HG03571 (cell line): ENCODE measurements around the gene PIK3CB.
A peak's percentile ranks its signal among the peaks of the same experiment; 100 is the strongest.

Experiments used
- ATAC-seq: cut with Tn5 transposase; IDR thresholded peaks from one replicate; pipeline ENCODE4 v1.9.1; 2021; ENCODE audit not compliant: unreplicated experiment

PIK3CB gene

DNA sequence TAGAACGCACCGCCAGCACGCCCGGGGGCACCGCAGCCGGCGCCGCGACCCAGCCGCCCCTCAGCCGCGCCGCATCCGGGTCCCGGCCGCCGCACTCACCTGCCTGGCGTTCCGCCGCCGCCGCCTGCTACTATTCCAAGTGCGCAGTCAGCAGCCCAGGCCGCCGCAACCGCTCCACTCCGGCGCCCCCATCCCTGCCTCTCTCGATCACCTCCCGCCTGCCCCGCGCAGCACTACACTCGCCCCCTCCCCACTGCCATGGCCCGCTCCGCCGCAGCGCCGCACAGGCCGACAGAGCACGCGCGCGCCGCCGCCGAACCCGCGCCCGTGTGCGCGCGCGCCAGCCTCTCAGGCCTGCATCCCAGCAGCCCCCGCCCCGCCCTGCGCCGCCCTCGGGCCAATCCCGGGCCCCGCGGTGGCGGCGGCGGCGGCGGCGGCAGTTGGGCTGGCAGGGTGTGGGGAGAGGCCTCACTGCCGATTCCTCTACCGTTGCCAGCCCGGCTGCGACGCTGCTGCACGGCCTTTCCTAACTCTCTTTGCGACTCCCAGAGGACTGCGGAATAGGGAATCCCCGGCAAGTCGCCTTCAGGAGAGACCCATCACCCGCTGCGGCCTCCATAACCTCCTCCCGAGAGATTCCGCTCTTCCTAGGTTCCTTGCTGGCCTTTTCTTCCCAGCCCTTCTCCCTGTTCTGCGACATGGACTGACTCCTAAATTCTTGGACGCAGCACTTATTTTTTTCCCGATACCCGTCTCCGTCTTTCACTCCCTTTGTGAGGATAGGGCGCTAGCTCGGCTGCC is at the start of gene PIK3CB:
Gene PIK3CB (minus strand): TSS at position 333 of the 801 bp plus-strand sequence. CDS start 75,585 bp downstream, outside the sequence.
- peak; percentile 95 for ATAC-seq

DNA sequence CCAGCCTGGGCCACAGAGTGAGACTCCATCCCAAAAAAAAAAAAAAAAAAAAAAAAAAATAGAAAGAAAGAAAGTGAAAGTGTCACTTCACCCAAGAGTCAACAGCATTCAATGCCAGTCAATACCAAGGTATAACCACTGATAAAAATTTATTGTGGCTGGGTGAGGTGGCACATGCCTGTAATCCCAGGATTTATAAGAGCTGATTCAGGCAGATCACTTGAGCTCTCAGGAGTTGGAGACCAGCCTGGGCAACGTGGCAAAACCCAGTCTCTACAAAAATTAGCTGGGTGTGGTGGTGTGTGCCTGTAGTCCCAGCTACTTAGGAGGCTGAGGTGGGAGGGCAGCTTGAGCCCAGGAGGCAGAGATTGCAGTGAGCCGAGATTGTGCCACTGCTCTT is 46.5 kb upstream of the PIK3CB start:
- ATAC-seq = no peak

DNA sequence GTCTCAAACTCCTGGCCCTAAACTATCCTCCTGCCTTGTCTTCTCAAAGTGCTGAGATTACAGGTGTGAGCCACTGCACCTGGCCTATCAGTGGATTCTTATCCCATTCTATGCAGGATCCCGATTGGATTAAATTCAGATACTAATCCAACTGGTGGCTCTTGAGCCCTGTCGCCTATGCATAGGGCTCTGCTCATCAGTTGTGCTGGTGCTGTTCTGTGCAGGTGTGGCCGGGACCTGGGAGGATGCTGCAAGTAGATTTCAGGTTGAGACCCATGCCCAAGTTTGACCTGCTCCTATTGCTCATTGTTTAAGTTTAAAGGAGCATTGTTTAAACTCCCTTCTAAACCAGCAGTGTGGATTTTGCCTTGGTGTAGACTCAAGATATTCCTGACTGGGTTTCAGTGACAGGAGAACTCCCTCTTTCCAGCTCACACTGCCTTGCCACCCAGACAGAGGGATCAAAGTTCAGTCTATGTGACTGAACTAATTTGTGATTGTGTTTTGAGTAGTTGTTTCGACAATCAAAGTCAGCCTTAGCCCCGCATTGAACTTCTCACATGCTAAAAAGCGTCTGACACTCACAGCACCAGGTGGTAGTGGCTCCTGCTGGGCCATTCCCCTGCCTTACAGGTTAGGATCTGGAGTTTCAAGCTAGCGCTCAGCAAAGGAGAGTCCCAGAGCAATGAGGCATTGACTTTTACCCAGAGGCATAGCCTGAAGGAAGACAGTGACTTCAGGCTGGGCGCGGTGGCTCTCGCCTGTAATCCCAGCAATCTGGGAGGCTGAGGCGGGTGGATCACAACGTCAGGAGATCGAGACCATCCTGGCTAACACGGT is 45.0 kb upstream of the PIK3CB start:
- no peak for ATAC-seq

DNA sequence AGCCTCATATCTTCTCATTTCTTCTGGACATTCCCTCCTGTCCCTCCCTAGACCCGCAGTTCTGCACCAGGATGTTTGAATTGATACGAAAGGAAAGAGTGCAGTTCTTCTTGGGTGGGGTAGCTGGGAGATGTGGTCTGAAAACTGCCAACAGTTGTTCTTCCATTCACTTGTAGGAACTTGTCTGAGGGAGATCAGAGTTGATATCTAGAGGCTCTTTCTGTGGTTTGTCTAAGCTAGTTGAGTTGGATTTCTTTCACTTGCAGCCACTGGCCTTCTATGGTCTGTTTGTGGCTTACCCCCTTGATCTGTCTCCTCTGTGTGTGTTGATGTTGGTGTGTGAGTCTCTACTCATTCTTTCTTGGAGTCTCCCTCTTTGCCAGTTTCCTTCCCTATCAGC is 42.5 kb upstream of the PIK3CB start:
- ATAC-seq = no peak

DNA sequence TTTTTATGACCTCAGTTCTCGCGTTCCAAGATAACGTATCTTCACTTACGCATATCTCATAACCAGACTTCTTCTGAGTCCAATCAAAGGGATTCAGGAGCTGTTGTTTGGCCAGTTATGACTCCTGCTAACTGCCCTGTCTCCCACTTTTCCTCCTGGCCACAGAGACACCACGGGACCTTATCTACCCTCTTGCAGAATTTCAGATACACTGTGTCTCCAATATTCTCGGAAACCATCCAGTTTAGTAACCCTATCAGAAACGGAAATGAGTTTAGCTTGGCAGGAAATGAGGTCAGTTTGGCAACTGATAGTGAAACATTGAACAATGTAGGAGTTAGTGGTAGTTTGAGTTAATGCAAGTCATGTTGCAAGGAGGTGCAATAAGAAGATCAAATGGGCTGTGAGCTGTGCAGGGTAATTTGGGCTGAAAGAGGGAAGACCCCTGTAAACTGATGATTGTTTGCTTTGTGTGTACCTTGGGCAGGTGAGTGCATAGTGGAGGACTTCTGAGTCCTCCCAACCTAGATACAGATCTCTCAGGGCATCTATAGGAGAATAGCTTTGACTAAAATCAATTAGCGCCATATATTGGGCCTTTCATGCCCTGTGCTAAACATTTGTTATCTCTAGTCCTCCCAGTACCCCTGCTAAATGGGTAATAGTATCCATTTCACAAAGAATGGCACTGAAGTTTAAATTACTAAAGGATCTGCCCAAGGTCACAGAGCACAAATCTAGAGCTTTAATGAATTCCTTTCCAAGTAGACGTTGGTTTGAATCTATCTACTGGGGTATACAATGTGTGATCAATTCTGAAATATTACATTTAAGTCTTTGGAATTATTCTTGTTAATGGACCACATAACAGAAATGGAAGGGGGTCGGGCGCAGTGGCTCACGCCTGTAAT is 41.3 kb upstream of the PIK3CB start:
- ATAC-seq = no peak

DNA sequence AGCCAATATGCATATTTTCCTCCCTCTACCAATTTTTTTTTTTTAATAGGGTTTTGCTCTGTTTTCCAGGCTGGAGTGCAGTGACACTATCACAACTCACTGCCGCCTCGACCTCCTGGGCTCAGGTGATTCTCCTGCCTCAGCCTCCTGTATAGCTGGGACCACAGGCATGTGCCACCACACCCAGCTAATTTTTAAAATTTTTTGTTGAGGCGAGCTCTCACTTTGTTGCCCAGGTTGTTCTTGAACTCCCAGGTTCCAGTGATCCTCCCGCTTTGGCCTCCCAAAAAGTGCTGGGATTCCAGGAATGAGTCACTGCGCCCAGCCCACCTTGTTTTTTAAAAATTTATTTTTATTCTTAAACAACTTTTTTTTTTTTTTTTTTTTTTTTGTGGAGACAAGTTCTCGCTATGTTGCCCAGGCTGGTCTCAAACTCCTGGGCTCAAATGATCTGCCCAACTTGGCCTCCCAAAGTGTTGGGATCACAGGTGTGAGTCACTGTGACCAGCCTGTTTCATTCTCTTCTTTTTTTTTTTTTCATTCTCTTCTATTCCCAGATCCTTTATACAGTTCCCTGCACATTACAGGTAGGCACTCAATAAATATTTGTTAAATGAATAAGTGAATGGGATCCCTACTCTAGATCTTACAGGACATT is 40.5 kb upstream of the PIK3CB start:
- no peak for ATAC-seq

DNA sequence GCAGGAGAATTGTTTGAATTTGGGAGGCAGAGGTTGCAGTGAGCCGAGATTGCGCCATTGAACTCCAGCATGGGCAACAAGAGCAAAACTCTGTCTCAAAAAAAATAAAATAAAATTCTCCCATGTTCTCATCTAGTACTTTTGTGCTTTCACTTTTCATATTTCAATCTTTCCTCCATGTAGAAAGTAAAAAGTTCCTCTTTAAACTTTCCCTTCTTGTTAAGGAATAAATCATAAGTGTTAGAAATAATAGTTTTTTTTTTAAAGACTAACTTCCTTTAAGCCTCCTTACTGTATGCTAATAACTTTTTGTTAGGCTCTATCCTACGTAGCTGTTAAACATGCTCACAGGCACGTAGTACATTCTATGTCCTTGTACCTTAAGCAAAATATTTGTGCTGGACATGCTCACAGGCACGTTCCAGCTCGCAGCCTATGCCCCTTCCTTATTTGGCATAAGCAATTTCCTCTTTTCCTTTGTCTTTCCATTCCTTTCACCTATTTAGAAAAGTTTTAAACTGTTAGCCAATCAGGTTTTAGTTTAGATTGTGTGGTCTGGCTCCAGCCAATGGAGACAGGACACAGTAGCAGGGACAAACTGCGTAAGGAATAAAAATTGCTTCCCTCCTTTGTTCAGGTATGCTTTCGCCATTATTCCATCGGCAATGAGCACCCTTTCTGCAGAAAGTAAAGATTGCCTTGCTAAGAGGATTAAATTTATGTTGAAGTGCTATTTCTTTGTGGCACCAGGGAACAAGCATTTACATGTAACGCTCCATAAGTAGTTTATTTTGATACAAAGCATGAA is 38.9 kb upstream of the PIK3CB start:
- ATAC-seq = no peak

DNA sequence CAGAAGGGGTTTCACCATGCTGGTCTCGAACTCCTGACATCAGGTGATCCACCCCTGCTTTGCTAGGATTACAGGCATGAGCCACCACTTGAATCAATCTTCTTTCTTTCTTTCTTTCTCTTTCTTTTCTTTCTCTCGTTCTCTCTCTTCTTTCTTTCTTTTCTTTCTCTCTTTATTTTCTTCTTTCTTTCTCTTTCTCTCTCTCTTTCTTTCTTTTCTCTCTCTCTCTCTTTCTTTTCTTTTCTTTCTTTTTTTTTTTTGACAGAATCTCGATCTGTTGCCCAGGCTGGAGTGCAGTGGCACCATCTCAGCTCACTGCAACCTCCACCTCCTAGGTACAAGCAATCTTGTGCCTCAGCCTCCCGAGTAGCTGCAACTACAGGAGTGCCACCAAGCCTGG is 37.9 kb upstream of the PIK3CB start:
- no peak for ATAC-seq

DNA sequence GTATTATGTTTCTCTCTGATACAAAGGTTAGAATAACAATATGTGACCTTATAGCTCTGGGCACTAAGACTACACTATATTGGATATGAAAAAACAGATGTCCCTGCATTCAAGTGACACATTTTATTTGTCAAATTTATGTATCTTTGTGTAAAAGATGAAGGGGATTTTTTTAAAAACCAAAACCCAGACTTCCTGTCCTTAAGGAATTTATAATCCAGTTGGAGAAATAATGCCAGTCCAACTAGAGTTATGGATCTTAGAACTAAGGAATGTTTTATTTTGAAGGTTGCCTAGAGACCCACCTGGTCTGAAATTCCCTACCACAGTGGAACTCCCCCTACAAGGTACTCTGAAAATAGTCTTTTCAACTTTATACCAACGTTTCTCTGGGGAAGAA is 33.3 kb upstream of the PIK3CB start:
- no peak for ATAC-seq

DNA sequence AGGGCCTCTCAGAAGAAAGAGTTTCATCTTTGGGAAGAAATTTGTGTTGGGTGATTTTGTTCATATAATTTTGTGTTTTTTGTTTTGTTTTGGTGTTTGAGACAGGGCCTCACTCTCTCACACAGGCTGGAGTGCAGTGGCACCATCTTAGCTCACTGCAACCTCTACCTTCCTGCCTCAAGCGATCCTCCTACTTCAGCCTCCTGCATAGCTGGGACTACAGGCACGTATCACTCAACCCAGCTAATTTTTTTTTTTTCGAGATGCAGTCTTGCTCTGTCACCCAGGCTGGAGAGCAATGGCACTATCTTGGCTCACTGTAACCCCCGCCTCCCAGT is 29.0 kb upstream of the PIK3CB start:
- no peak for ATAC-seq

DNA sequence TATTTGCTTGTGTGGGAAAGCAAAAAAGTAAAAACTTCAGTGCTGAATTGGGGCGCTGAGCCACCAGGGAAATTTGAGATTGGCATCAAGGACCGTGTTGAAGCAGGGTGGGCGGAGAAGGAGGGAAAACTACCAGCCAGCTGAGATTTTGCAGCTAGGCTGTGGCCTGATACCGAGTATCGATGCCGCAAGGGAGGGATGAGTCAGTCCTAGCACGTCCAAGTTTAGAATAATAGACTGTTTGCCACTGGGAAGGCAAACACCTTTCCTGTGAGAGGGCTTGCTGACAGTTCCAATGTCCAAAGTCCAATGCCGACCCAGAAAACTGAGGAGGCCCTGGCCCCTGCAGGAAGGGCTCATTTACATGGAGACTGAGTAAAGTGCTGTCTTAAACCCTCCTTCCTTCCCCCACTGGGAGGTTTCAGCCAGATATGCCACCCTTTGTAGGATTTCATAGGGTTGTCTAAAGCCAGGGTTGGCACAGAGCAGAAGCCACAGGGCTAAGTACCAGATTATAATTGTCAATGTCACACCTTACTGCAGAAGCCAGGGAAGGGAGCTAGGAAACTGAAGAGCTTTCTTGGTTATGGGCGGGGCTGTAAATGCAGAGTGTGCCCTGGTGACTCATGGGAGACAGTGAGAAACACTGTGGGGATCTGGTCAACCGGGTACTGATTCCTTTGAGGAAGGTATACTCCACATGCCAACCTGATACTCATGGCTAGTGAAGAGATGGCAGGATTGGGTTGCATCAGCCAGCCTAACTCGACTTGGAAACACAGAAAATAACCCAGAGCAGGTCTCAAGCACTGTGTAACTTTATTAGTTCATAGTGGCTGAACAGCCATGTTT is 28.4 kb upstream of the PIK3CB start:
- no peak for ATAC-seq

DNA sequence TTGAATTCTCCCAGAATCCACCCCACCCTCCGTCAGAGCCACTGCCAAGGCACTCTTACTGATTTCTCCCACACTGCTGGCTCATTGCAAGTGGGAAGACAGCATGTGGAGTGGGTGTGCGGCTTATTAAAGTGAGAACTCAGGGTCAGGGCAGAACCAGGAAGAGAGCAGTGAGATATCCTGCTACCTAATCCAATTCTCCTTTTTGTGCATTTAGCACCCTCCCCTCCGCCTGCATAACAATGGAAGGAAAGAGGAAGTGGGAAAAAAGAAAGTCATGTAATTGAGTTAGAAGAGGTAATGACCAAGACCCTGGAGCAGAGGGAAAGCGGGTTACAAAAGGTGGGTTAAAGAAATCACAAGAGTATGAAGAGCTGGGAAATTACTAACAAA is 27.8 kb upstream of the PIK3CB start:
- no peak for ATAC-seq

DNA sequence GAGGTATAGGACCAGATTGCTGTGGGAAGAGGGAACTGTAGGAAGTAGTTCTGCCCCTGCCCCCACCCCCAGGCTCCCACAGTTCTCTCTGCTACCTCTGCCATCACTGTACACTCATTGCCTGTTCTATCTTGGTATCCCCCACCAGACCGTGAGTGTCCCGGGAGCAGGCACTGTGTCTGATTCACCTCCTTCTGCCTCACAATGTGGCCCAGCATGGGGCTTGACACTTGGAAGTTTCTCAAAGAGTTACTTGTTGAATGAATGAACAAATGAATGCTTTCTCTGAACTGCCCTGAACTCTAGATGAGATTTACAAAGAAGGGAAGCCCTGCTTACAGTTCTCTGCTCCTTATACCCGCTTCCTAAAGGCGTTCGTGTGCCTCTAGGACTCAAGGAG is 27.1 kb upstream of the PIK3CB start:
- no peak for ATAC-seq

DNA sequence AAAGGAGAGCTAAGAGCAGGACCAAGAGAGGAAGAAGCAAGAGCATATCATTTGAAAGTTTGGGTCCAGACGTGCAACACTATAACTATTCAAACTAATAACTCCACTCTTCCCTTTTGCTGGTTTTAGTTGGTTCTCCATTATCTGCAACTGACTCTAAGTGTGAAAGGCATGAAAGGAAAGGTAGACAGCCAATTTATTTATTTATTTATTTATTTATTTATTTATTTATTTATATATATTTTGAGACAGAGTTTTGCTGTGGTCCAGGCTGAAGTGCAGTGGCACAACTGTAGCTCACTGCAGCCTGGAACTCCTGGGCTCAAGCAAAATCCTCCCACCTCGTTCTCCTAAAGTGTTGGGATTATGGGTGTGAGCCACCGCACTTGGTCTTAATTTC is 22.1 kb upstream of the PIK3CB start:
- no peak for ATAC-seq

DNA sequence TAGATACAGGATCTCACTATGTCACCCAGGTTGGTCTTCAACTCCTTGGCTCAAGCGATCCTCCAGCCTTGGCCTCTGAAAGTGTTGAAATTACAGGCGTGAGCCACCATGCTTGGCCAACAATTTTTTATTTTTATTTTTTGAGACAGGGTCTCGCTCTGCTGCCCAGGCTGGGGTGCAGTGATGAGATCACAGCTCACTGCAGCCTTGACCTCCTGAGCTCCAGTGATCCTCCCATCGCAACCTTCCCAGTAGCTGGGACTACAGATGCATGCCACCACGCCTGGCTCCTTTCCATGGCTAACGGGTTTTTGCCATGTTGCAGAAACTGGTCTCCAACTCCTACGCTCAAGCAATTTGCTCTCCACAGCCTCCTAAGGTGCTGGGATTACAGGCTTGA is 20.2 kb upstream of the PIK3CB start:
- no peak for ATAC-seq

DNA sequence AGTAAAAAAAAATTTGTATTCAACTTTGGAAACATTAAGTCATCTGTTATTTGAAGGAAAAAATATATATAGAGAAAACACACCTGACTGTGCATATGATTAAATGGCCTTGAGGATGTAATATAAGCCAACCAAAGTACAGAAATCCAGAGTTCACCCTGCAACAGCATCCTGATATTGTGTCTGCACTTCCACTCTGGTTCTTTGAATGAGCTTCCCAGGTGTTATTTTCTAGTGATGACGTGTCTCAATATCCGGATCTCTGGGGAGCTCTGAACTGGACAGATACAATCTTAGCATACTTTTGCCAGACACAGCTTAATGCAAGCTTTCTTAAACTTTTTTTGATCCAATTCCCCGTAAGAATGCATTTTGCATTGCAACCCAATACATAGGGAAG is 19.5 kb upstream of the PIK3CB start:
- no peak for ATAC-seq

DNA sequence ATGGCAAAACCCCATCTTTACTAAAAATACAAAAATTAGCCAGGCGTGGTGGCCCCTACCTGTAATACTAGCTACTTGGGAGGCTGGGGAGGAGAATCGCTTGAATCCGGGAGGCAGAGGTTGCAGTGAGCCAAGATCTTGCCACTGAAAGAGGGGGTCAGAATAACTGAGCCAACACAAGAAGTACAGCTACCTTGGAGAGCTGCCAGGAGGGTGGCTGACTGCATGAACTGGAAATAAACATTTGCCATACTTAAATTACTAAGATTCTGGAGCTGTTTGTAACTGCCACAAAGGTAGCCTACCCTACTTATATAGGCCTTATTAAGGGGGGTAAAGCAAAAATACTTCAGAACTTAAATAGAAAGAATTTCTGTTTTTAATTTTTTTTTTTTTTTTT is 15.4 kb upstream of the PIK3CB start:
- no peak for ATAC-seq

DNA sequence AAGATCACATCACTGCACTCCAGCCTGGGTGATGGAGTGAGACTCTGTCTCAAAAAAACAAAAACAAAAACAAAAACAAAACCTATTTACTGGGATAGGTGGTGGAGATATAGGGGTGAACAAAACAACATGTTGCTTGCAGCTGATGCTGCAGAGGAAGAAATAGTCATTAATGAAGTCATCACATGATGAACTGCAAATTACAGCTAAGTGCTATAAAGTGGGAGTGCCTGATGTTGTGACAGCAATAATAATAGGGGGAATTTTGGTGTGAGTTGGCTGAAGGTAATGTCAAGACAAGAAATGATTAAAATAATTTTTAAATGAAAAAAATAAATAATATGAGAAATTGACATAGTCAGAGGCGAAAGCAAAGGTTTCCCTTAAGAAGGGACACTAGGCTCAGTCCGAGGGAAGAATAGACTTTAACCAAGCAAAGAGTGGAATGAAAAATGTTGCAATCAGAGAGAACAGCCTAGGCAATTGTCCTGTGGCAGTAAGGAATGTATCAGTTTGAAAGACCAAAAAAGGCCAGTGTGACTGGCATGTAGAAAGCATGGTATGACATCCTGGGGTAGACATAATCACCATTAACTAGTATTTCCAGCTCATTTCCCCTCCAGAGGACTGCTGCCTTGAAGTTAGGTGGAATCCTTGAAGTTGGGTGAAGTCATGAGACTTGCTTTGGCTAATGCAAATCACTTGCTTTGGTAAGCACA is 14.7 kb upstream of the PIK3CB start:
- no peak for ATAC-seq

DNA sequence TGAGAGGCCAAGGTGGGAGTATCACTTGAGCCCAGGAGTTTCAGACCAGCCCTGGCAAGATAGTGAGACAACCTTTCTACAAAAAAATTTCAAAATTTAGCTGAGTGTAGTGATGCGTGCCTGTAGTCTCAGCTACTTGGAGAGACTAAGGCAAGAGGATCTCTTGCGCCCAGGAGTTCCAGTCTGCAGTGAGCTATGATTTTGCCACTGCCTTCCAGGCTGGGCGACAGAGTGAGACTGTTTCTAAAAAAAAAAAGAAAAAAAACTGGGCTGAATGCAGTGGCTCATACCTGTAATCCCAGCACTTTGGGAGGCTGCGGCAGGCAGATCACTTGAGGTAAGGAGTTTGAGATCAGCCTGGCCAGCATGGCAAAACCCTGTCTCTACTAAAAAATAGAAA is 14.0 kb upstream of the PIK3CB start:
- ATAC-seq = no peak
